H1 (cell line): ENCODE data around the gene BRD1. TPM values are rescaled to one million over a fixed set of nuclear protein-coding genes. Genes with fewer than 3 reads are reported as not detected.

ENCODE experiments used
- CTCF ChIA-PET: fragments of 300-600 bp; sonication (Branson Sonifier 250); formaldehyde crosslinking; loops from one replicate; lab custom pipeline; 2021; ENCODE audit not compliant: partially characterized antibody; lab: Charles Lee
- POLR2A ChIA-PET: fragments of 300-600 bp; sonication (Branson Sonifier 250); formaldehyde crosslinking; loops from one replicate; lab custom pipeline; 2021; ENCODE audit warnings: inconsistent platforms; ENCODE audit not compliant: partially characterized antibody; lab: Charles Lee
- DNase-seq, 2 experiments: peaks; one replicate each; pipeline versions ENCODE4 v3.0.0 to v3.0.0-alpha.2; 2010 to 2022; ENCODE audit warnings: low spot score in 2 of 2, low read depth in 1 of 2, mixed read lengths in 1 of 2
- FAIRE-seq: peaks from 2 replicates; lab custom pipeline; 2011; peaks lifted over from hg19 to GRCh38; lab: Jason Lieb, UNC
- H2AFZ ChIP-seq: 2 replicates; pipeline ENCODE4 v1.8.1; 2012; ENCODE audit warnings: low read length, inconsistent platforms
- H2AK5ac ChIP-seq: 2 replicates; pipeline ENCODE4 v1.6.1; 2013; ENCODE audit warnings: low read depth, low read length
- H2BK120ac ChIP-seq: replicated peaks from 2 replicates; pipeline ENCODE3; 2013; ENCODE audit warnings: low read depth, low read length, inconsistent platforms
- H2BK12ac ChIP-seq: 2 replicates; pipeline ENCODE4 v1.6.1; 2013; ENCODE audit warnings: low read depth, low read length
- H2BK15ac ChIP-seq: 2 replicates; pipeline ENCODE4 v1.6.1; 2013; ENCODE audit warnings: low read length
- H2BK20ac ChIP-seq: 2 replicates; pipeline ENCODE4 v1.6.1; 2013; ENCODE audit warnings: low read length
- H2BK5ac ChIP-seq: 2 replicates; pipeline ENCODE4 v1.6.1; 2013; ENCODE audit warnings: low read depth, low read length
- H3K14ac ChIP-seq: 2 replicates; pipeline ENCODE4 v1.6.1; 2013; ENCODE audit warnings: inconsistent platforms; ENCODE audit not compliant: insufficient read length
- H3K18ac ChIP-seq: 2 replicates; pipeline ENCODE4 v1.6.1; 2013; ENCODE audit warnings: low read length; ENCODE audit errors: extremely low read depth
- H3K23ac ChIP-seq: 2 replicates; pipeline ENCODE4 v1.6.1; 2013; ENCODE audit warnings: inconsistent platforms; ENCODE audit not compliant: insufficient read length
- H3K23me2 ChIP-seq: 2 replicates; pipeline ENCODE4 v1.6.1; 2013; ENCODE audit warnings: low read depth, low read length
- H3K27ac ChIP-seq: 2 replicates; pipeline ENCODE4 v1.6.1; 2011; ENCODE audit warnings: low read depth, low read length, inconsistent platforms
- H3K27me3 ChIP-seq, 4 experiments: replicated peaks in 1 of 4; 1 replicate in 1 of 4; 2 replicates in 3 of 4; pipeline versions ENCODE4 v1.6.1 to v1.8.1; 2011 to 2013; ENCODE audit warnings: low read length in 3 of 4, mild to moderate bottlenecking in 3 of 4, inconsistent platforms in 2 of 4, mixed read lengths in 2 of 4, moderate library complexity in 1 of 4; ENCODE audit not compliant: control insufficient read depth in 3 of 4, insufficient read depth in 3 of 4; ENCODE audit errors: extremely low read depth in 1 of 4
- H3K36me3 ChIP-seq, 4 experiments: 2 replicates each; pipeline versions ENCODE4 v1.6.1 to v1.8.1; 2011 to 2013; ENCODE audit warnings: mild to moderate bottlenecking in 4 of 4, low read length in 3 of 4, moderate library complexity in 2 of 4, control low read depth in 1 of 4, inconsistent platforms in 1 of 4; ENCODE audit not compliant: insufficient read depth in 4 of 4, control insufficient read depth in 2 of 4
- H3K4ac ChIP-seq: replicated peaks from 2 replicates; pipeline ENCODE3; 2013; ENCODE audit warnings: low read length, low read depth, mixed read lengths, inconsistent platforms; ENCODE audit not compliant: insufficient read length
- H3K4me1 ChIP-seq, 4 experiments: replicated peaks in 1 of 4; 1 replicate in 1 of 4; 2 replicates in 3 of 4; pipeline versions ENCODE4 v1.6.1 to v1.8.1; 2011 to 2013; ENCODE audit warnings: low read length in 3 of 4, inconsistent platforms in 2 of 4, mixed read lengths in 1 of 4; ENCODE audit not compliant: insufficient read depth in 4 of 4, control insufficient read depth in 3 of 4
- H3K4me2 ChIP-seq, 2 experiments: 2 replicates each; pipeline versions ENCODE4 v1.6.1 to v1.8.1; 2011 to 2013; ENCODE audit warnings: low read depth in 2 of 2, low read length in 2 of 2, control low read depth in 1 of 2, inconsistent platforms in 1 of 2, mild to moderate bottlenecking in 1 of 2; ENCODE audit not compliant: insufficient read depth in 1 of 2
- H3K4me3 ChIP-seq, 4 experiments: fragments of 200-600, 300-600 bp in 1 of 4; sonication (generic), shearing (Covaris generic), sonication (Bioruptor Twin) in 1 of 4; 2 replicates each; pipeline versions ENCODE4 v1.5.1 to v1.8.1; 2011 to 2016; ENCODE audit warnings: low read length in 4 of 4, low read depth in 3 of 4, control low read depth in 2 of 4, inconsistent platforms in 2 of 4, mild to moderate bottlenecking in 2 of 4, mixed read lengths in 1 of 4, moderate library complexity in 1 of 4; ENCODE audit not compliant: insufficient read depth in 2 of 4; ENCODE audit errors: extremely low read depth in 1 of 4
- H3K56ac ChIP-seq: replicated peaks from 2 replicates; pipeline ENCODE3; 2013; ENCODE audit warnings: low read depth, mild to moderate bottlenecking, mixed read lengths, low read length, inconsistent platforms; ENCODE audit not compliant: insufficient read length
- H3K79me1 ChIP-seq: 2 replicates; pipeline ENCODE4 v1.6.1; 2013; ENCODE audit warnings: low read depth, low read length, control low read depth
- H3K79me2 ChIP-seq, 2 experiments: 2 replicates each; pipeline versions ENCODE4 v1.6.1 to v1.8.1; 2012 to 2013; ENCODE audit warnings: low read length in 2 of 2, mild to moderate bottlenecking in 2 of 2, inconsistent platforms in 1 of 2; ENCODE audit not compliant: insufficient read depth in 2 of 2, control insufficient read depth in 1 of 2
- H3K9ac ChIP-seq, 4 experiments: replicated peaks in 1 of 4; 1 replicate in 1 of 4; 2 replicates in 3 of 4; pipeline versions ENCODE4 v1.6.1 to v1.8.1; 2011 to 2013; ENCODE audit warnings: low read depth in 3 of 4, low read length in 3 of 4, control low read depth in 2 of 4, mild to moderate bottlenecking in 2 of 4, moderate library complexity in 2 of 4, inconsistent platforms in 1 of 4; ENCODE audit errors: extremely low read depth in 1 of 4
- H3K9me3 ChIP-seq, 2 experiments: 2 replicates each; pipeline versions ENCODE4 v1.6.1 to v1.8.1; 2012 to 2013; ENCODE audit warnings: mild to moderate bottlenecking in 2 of 2, moderate library complexity in 2 of 2, control low read depth in 1 of 2, inconsistent platforms in 1 of 2, low read depth in 1 of 2, low read length in 1 of 2, mixed read lengths in 1 of 2; ENCODE audit not compliant: insufficient read depth in 2 of 2
- H4K20me1 ChIP-seq, 2 experiments: replicated peaks in 1 of 2; 2 replicates each; pipeline versions ENCODE3 to v1.8.1; 2011 to 2013; ENCODE audit warnings: inconsistent platforms in 2 of 2, low read length in 2 of 2, mild to moderate bottlenecking in 1 of 2; ENCODE audit not compliant: insufficient read depth in 2 of 2, control insufficient read depth in 1 of 2
- H4K5ac ChIP-seq: 2 replicates; pipeline ENCODE4 v1.6.1; 2013; ENCODE audit warnings: low read length, low read depth, mixed read lengths, inconsistent platforms; ENCODE audit not compliant: insufficient read length
- H4K8ac ChIP-seq: 2 replicates; pipeline ENCODE4 v1.8.0; 2013; ENCODE audit warnings: mild to moderate bottlenecking, moderate library complexity, low read length, inconsistent platforms; ENCODE audit not compliant: insufficient read depth; ENCODE audit errors: extremely low read depth
- H4K91ac ChIP-seq: replicated peaks from 2 replicates; pipeline ENCODE3; 2013; ENCODE audit warnings: low read length, mixed read lengths, inconsistent platforms; ENCODE audit not compliant: insufficient read length
- CBX5 ChIP-seq: fragments of 300-800, 300-1000 bp; sonication (generic); IDR thresholded peaks from 2 replicates; pipeline ENCODE4 v1.7.1; 2016; ENCODE audit warnings: antibody characterized with exemption, low read length, low read depth
- FOSL1 ChIP-seq: IDR thresholded peaks from 2 replicates; pipeline ENCODE4 v1.6.1; 2011; ENCODE audit warnings: mild to moderate bottlenecking, low read depth, low read length, moderate library complexity; ENCODE audit not compliant: insufficient read depth
- KDM5A ChIP-seq: fragments of 200-600 bp; IDR thresholded peaks from 2 replicates; pipeline ENCODE4 v1.7.1; 2012; ENCODE audit warnings: mild to moderate bottlenecking, low read length, inconsistent platforms, mixed read lengths
- NRF1 ChIP-seq: IDR thresholded peaks from 2 replicates; pipeline ENCODE4 v1.6.1; 2011; ENCODE audit warnings: mild to moderate bottlenecking, low read depth, low read length, improper control_type of control experiment
- RBBP5 ChIP-seq: IDR thresholded peaks from 2 replicates; pipeline ENCODE4 v1.7.1; 2012; ENCODE audit warnings: low read depth, mild to moderate bottlenecking, inconsistent platforms, low read length, moderate library complexity, borderline replicate concordance
- RFX5 ChIP-seq: IDR thresholded peaks from 2 replicates; pipeline ENCODE4 v1.6.1; 2011; ENCODE audit warnings: low read depth, low read length, improper control_type of control experiment, borderline replicate concordance
- SP1 ChIP-seq: IDR thresholded peaks from 2 replicates; pipeline ENCODE4 v1.6.1; 2011; ENCODE audit warnings: low read depth, low read length
- TBP ChIP-seq: IDR thresholded peaks from 2 replicates; pipeline ENCODE4 v1.6.1; 2011; ENCODE audit warnings: low read depth, low read length, improper control_type of control experiment
- YY1 ChIP-seq: IDR thresholded peaks from 2 replicates; pipeline ENCODE4 v1.6.1; 2011; ENCODE audit warnings: low read depth, mild to moderate bottlenecking, low read length
- ZNF274 ChIP-seq: IDR thresholded peaks from 2 replicates; pipeline ENCODE4 v1.7.0; 2012; ENCODE audit warnings: low read length, borderline replicate concordance; ENCODE audit errors: extremely low read depth
- WGBS, 2 experiments: shearing (Covaris generic) in 1 of 2; methylation state at CpG; one replicate each; pipeline versions ENCODE4 v1.1.6 to v1.1.7; 2013 to 2015; ENCODE audit warnings: low lambda C conversion rate in 2 of 2, mixed read lengths in 2 of 2, inconsistent platforms in 1 of 2, low coverage in 1 of 2, missing lambda C conversion rate in 1 of 2; ENCODE audit not compliant: insufficient replicate concordance in 2 of 2, insufficient coverage in 1 of 2, insufficient read length in 1 of 2; ENCODE audit errors: extremely low coverage in 1 of 2, missing lambda C conversion rate in 1 of 2; 5-methylcytosine and 5-hydroxymethylcytosine counted together
- polyA plus RNA-seq, 7 experiments: library from polyadenylated mRNA; depleted of rRNA in 3 of 7; stranded (reverse) in 5 of 7; unstranded in 2 of 7; fragments of >200 nt in 5 of 7; fragments of 200-250 nt in 2 of 7; gene quantifications; 1 replicate in 5 of 7; 2 replicates in 1 of 7; 4 replicates in 1 of 7; pipeline versions ENCODE4 v1.2.1 to v1.2.3, GENCODE V29; 2011 to 2013; ENCODE audit warnings: missing spikeins in 2 of 7, mixed read lengths in 2 of 7
- total RNA-seq: library from RNA; stranded (reverse); fragmentation: NEBNext Ultra II Directional; extraction: Animal tissue kit (Norgen Biotek cat#: 25700); gene quantifications from 2 replicates; pipeline ENCODE4 v1.2.1, GENCODE V29; 2021
- TF ChIP-seq, protein P1 (sequence below): IDR thresholded peaks from 2 replicates; pipeline ENCODE4 v1.6.1; 2012; ENCODE audit warnings: inconsistent platforms

BRD1 gene
- total and polyA plus RNA-seq, 2 of the 8 experiments (the other 6 are each of a cell fraction or from before 2014, with no cell fraction given) = 6.8 to 34.0 TPM

DNA sequence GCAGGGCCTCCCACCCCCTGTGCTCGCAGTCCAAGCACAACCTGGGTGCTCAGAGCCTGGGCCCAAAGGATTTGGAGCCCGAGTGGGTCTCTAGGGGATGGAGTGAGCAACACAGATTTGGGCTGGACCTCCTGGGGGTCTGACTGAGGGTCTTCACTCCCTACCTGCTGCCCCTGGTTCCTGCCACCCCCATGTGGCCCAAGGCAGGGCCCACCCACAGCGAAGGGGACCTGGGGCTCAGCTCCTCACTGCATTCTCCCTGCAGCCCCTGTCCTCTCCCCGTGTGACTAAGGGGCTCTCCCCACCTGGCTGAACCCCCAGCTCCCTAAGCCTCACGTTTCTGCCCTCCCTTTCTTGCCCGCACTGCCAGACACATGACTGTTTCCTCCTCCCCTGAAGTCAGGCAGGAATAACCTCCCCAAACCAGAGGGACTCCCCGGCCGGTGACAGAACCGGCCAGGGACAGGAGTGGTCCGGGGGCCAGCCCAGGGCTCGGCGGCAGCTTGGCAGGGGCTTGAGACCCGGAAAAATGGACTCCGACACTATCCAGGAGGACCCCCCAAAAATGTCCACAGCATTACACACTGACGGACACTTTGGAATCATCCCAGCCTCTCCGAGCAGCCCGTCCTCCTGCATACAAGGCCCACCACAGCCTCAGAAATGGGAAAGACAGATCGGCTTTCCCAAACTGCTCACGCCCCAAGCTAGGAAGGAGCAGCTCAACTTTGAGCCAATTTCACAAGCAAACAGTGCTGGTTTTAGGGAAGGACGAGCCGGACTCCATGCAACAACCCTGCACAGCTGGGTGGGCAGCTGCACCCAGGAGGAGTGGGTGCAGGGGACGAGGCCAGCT is 57.8 kb downstream of the BRD1 start:
- Histone ChIP-seq H3K27ac (no peak overlapping the region), H3K27me3 (peaks cover 0 to 3% (median 0%) of the 10 kb centered on the region in 4 experiments; a peak in 2 of 7 replicates), H3K56ac (no peak overlapping the region), H2BK5ac (no peak overlapping the region), H3K79me1 (no peaks in the 10 kb centered on the region; the same call in 1 of the 2 replicates), H4K20me1 (peaks cover 2 to 4% of the 10 kb centered on the region in 2 experiments), H4K5ac (no peak overlapping the region), H3K79me2 (no peaks in the 10 kb centered on the region), H3K18ac (no peak overlapping the region), H3K36me3 (peaks cover 0 to 11% (median 4%) of the 10 kb centered on the region in 4 experiments; a peak in 4 of 8 replicates), H3K4ac (no peak overlapping the region), H2AK5ac (no peak overlapping the region), H3K9ac (no peak overlapping the region), H2BK120ac (no peak overlapping the region), H2BK12ac (0 out of 2 replicates have a peak overlapping the region, but pooled peaks have one; percentile 33), H3K9me3 (peaks cover 5 to 8% of the 10 kb centered on the region in 2 experiments; a peak in 2 of 4 replicates), H3K4me3 (no peak overlapping the region), H3K14ac (no peak overlapping the region), H2BK20ac (no peak overlapping the region), H2AFZ (no peak overlapping the region), H3K23me2 (peaks cover 10% of the 10 kb centered on the region; the same call in 1 of the 2 replicates), H3K4me2 (no peak overlapping the region), H4K91ac (no peak overlapping the region), H3K4me1 (peaks cover 0 to 6% (median under 1%) of the 10 kb centered on the region in 4 experiments; a peak in 4 of 7 replicates), H3K23ac (no peak overlapping the region), H2BK15ac (no peak overlapping the region), H4K8ac (no peak overlapping the region; the same call in 1 of the 2 replicates)
- 86% methylated on average over 22 of the region's 22 CpGs; no CpG with 5 or more reads in 1 of the 2 experiments for WGBS, 2 experiments
- DNase-seq = no peak
- ChIA-PET CTCF (interaction anchor here (2.2 kb wide), 1 partner anchor 223 kb away, joined by 7 read pairs; no protein-coding TSS in a partner anchor), POLR2A (interaction anchor here (0.6 to 1.6 kb wide), 4 partner anchors 21 to 371 kb away, joined by 3 to 4 read pairs (median 4); no protein-coding TSS in a partner anchor)
- FAIRE-seq = no peak
- TF ChIP-seq KDM5A (no peak), RFX5 (no peak), TBP (no peak), FOSL1 (no peak), RBBP5 (no peak), NRF1 (no peak), ZNF274 (no peak), CBX5 (no peak), SP1 (no peak), YY1 (no peak)
- TF ChIP-seq, protein P1, sequence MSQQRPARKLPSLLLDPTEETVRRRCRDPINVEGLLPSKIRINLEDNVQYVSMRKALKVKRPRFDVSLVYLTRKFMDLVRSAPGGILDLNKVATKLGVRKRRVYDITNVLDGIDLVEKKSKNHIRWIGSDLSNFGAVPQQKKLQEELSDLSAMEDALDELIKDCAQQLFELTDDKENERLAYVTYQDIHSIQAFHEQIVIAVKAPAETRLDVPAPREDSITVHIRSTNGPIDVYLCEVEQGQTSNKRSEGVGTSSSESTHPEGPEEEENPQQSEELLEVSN = no peak
